ENCODE data around the gene UIMC1. TPM values are rescaled to one million over a fixed set of nuclear protein-coding genes. Genes with fewer than 3 reads are reported as not detected.

UIMC1 gene
- total and polyA plus RNA-seq, 2 of the 13 experiments (the other 11 are each of a cell fraction or from before 2014, with no cell fraction given) = 18.9 to 32.7 TPM

DNA sequence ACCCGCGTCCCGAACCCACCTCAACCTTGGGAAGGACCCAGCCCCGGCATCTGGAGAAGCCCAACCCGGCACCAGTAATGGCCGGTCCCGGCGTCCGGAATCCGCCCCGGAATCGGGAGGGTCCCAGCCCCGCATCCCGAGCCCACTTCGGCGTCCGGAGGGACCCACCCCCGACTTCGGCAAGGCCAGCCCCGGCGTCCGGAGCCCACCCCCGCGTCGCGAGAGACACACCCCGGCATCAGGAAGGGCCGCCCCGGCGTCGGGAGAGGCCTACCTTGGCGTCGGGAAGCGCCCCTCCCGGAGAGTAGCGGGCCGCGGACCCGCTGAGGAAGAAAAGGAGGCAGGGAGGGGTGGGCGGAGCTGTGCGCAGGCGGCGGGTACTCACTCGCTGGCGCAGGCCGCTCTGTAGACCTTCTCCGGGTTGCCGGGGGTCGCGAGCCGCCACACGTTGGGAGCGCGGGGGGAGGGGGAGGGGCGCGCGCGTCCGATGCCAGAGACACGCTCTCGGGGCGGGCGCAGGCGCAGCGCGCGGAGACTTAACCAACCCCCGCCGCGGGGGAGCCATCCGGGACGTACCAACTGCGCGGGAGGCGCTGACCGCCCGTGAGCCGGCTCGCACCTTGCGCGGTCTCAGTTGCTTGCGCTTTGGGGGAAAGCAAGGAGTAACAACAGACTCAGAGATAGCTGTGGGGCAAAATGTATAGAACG is at the start of gene UIMC1 (continued):
- TF ChIP-seq ZNF142 (CRISPR knock-in tag; IDR thresholded peaks at IDR 0.05) = peak; percentile 77
- TF ChIP-seq MIER2 (CRISPR knock-in tag; IDR thresholded peaks at IDR 0.05) = no peak
- TF ChIP-seq GZF1 (CRISPR knock-in tag; IDR thresholded peaks at IDR 0.05) = peak; percentile 44; the same call in 1 of the 2 replicates
- TF ChIP-seq HOXD1 (CRISPR knock-in tag; IDR thresholded peaks at IDR 0.05) = no peak
- no peak for TF ChIP-seq RBM22 (optimal IDR thresholded peaks at IDR 0.05; ENCODE audit: low read length)
- TF ChIP-seq CREB3 (CRISPR knock-in tag; IDR thresholded peaks at IDR 0.05) = 0 out of 2 replicates have a peak, but pooled peaks have one; percentile 42
- TF ChIP-seq PHF21A (CRISPR knock-in tag; IDR thresholded peaks at IDR 0.05) = peak; percentile 88
- TF ChIP-seq ZNF180 (CRISPR knock-in tag; IDR thresholded peaks at IDR 0.05; ENCODE audit: borderline replicate concordance, low read depth) = no peak
- no peak for TF ChIP-seq ZNF44 (CRISPR knock-in tag; IDR thresholded peaks at IDR 0.05)
- no peak for TF ChIP-seq ZNF451 (CRISPR knock-in tag; IDR thresholded peaks at IDR 0.05)
- TF ChIP-seq, protein P1, sequence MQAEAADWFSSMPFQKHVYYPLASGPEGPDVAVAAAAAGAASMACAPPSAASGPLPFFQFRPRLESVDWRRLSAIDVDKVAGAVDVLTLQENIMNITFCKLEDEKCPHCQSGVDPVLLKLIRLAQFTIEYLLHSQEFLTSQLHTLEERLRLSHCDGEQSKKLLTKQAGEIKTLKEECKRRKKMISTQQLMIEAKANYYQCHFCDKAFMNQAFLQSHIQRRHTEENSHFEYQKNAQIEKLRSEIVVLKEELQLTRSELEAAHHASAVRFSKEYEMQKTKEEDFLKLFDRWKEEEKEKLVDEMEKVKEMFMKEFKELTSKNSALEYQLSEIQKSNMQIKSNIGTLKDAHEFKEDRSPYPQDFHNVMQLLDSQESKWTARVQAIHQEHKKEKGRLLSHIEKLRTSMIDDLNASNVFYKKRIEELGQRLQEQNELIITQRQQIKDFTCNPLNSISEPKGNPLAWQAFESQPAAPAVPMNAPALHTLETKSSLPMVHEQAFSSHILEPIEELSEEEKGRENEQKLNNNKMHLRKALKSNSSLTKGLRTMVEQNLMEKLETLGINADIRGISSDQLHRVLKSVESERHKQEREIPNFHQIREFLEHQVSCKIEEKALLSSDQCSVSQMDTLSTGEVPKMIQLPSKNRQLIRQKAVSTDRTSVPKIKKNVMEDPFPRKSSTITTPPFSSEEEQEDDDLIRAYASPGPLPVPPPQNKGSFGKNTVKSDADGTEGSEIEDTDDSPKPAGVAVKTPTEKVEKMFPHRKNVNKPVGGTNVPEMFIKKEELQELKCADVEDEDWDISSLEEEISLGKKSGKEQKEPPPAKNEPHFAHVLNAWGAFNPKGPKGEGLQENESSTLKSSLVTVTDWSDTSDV (CRISPR knock-in tag; IDR thresholded peaks at IDR 0.05) = no peak
- peak; percentile 98 for TF ChIP-seq BHLHE40 (IDR thresholded peaks at IDR 0.05; ENCODE audit: low read length)
